H1 (cell line): ENCODE results near the gene PSAP. TPM values are rescaled to one million over a fixed set of nuclear protein-coding genes. Genes with fewer than 3 reads are reported as not detected.

Experiments used
- CTCF ChIA-PET: fragments of 300-600 bp; sonication (Branson Sonifier 250); formaldehyde crosslinking; loops from one replicate; lab custom pipeline; 2021; ENCODE audit not compliant: partially characterized antibody; lab: Charles Lee
- POLR2A ChIA-PET: fragments of 300-600 bp; sonication (Branson Sonifier 250); formaldehyde crosslinking; loops from one replicate; lab custom pipeline; 2021; ENCODE audit warnings: inconsistent platforms; ENCODE audit not compliant: partially characterized antibody; lab: Charles Lee
- DNase-seq, 2 experiments: peaks; one replicate each; pipeline versions ENCODE4 v3.0.0 to v3.0.0-alpha.2; 2010 to 2022; ENCODE audit warnings: low spot score in 2 of 2, low read depth in 1 of 2, mixed read lengths in 1 of 2
- FAIRE-seq: peaks from 2 replicates; lab custom pipeline; 2011; peaks lifted over from hg19 to GRCh38; lab: Jason Lieb, UNC
- H2AFZ ChIP-seq: 2 replicates; pipeline ENCODE4 v1.8.1; 2012; ENCODE audit warnings: low read length, inconsistent platforms
- H2AK5ac ChIP-seq: 2 replicates; pipeline ENCODE4 v1.6.1; 2013; ENCODE audit warnings: low read depth, low read length
- H2BK120ac ChIP-seq: replicated peaks from 2 replicates; pipeline ENCODE3; 2013; ENCODE audit warnings: low read depth, low read length, inconsistent platforms
- H2BK12ac ChIP-seq: 2 replicates; pipeline ENCODE4 v1.6.1; 2013; ENCODE audit warnings: low read depth, low read length
- H2BK15ac ChIP-seq: 2 replicates; pipeline ENCODE4 v1.6.1; 2013; ENCODE audit warnings: low read length
- H2BK20ac ChIP-seq: 2 replicates; pipeline ENCODE4 v1.6.1; 2013; ENCODE audit warnings: low read length
- H2BK5ac ChIP-seq: 2 replicates; pipeline ENCODE4 v1.6.1; 2013; ENCODE audit warnings: low read depth, low read length
- H3K14ac ChIP-seq: 2 replicates; pipeline ENCODE4 v1.6.1; 2013; ENCODE audit warnings: inconsistent platforms; ENCODE audit not compliant: insufficient read length
- H3K18ac ChIP-seq: 2 replicates; pipeline ENCODE4 v1.6.1; 2013; ENCODE audit warnings: low read length; ENCODE audit errors: extremely low read depth
- H3K23ac ChIP-seq: 2 replicates; pipeline ENCODE4 v1.6.1; 2013; ENCODE audit warnings: inconsistent platforms; ENCODE audit not compliant: insufficient read length
- H3K23me2 ChIP-seq: 2 replicates; pipeline ENCODE4 v1.6.1; 2013; ENCODE audit warnings: low read depth, low read length
- H3K27ac ChIP-seq: 2 replicates; pipeline ENCODE4 v1.6.1; 2011; ENCODE audit warnings: low read depth, low read length, inconsistent platforms
- H3K27me3 ChIP-seq, 4 experiments: replicated peaks in 1 of 4; 1 replicate in 1 of 4; 2 replicates in 3 of 4; pipeline versions ENCODE4 v1.6.1 to v1.8.1; 2011 to 2013; ENCODE audit warnings: low read length in 3 of 4, mild to moderate bottlenecking in 3 of 4, inconsistent platforms in 2 of 4, mixed read lengths in 2 of 4, moderate library complexity in 1 of 4; ENCODE audit not compliant: control insufficient read depth in 3 of 4, insufficient read depth in 3 of 4; ENCODE audit errors: extremely low read depth in 1 of 4
- H3K36me3 ChIP-seq, 4 experiments: 2 replicates each; pipeline versions ENCODE4 v1.6.1 to v1.8.1; 2011 to 2013; ENCODE audit warnings: mild to moderate bottlenecking in 4 of 4, low read length in 3 of 4, moderate library complexity in 2 of 4, control low read depth in 1 of 4, inconsistent platforms in 1 of 4; ENCODE audit not compliant: insufficient read depth in 4 of 4, control insufficient read depth in 2 of 4
- H3K4ac ChIP-seq: replicated peaks from 2 replicates; pipeline ENCODE3; 2013; ENCODE audit warnings: low read length, low read depth, mixed read lengths, inconsistent platforms; ENCODE audit not compliant: insufficient read length
- H3K4me1 ChIP-seq, 4 experiments: replicated peaks in 1 of 4; 1 replicate in 1 of 4; 2 replicates in 3 of 4; pipeline versions ENCODE4 v1.6.1 to v1.8.1; 2011 to 2013; ENCODE audit warnings: low read length in 3 of 4, inconsistent platforms in 2 of 4, mixed read lengths in 1 of 4; ENCODE audit not compliant: insufficient read depth in 4 of 4, control insufficient read depth in 3 of 4
- H3K4me2 ChIP-seq, 2 experiments: 2 replicates each; pipeline versions ENCODE4 v1.6.1 to v1.8.1; 2011 to 2013; ENCODE audit warnings: low read depth in 2 of 2, low read length in 2 of 2, control low read depth in 1 of 2, inconsistent platforms in 1 of 2, mild to moderate bottlenecking in 1 of 2; ENCODE audit not compliant: insufficient read depth in 1 of 2
- H3K4me3 ChIP-seq, 4 experiments: fragments of 200-600, 300-600 bp in 1 of 4; sonication (generic), shearing (Covaris generic), sonication (Bioruptor Twin) in 1 of 4; 2 replicates each; pipeline versions ENCODE4 v1.5.1 to v1.8.1; 2011 to 2016; ENCODE audit warnings: low read length in 4 of 4, low read depth in 3 of 4, control low read depth in 2 of 4, inconsistent platforms in 2 of 4, mild to moderate bottlenecking in 2 of 4, mixed read lengths in 1 of 4, moderate library complexity in 1 of 4; ENCODE audit not compliant: insufficient read depth in 2 of 4; ENCODE audit errors: extremely low read depth in 1 of 4
- H3K56ac ChIP-seq: replicated peaks from 2 replicates; pipeline ENCODE3; 2013; ENCODE audit warnings: low read depth, mild to moderate bottlenecking, mixed read lengths, low read length, inconsistent platforms; ENCODE audit not compliant: insufficient read length
- H3K79me1 ChIP-seq: 2 replicates; pipeline ENCODE4 v1.6.1; 2013; ENCODE audit warnings: low read depth, low read length, control low read depth
- H3K79me2 ChIP-seq, 2 experiments: 2 replicates each; pipeline versions ENCODE4 v1.6.1 to v1.8.1; 2012 to 2013; ENCODE audit warnings: low read length in 2 of 2, mild to moderate bottlenecking in 2 of 2, inconsistent platforms in 1 of 2; ENCODE audit not compliant: insufficient read depth in 2 of 2, control insufficient read depth in 1 of 2
- H3K9ac ChIP-seq, 4 experiments: replicated peaks in 1 of 4; 1 replicate in 1 of 4; 2 replicates in 3 of 4; pipeline versions ENCODE4 v1.6.1 to v1.8.1; 2011 to 2013; ENCODE audit warnings: low read depth in 3 of 4, low read length in 3 of 4, control low read depth in 2 of 4, mild to moderate bottlenecking in 2 of 4, moderate library complexity in 2 of 4, inconsistent platforms in 1 of 4; ENCODE audit errors: extremely low read depth in 1 of 4
- H3K9me3 ChIP-seq, 2 experiments: 2 replicates each; pipeline versions ENCODE4 v1.6.1 to v1.8.1; 2012 to 2013; ENCODE audit warnings: mild to moderate bottlenecking in 2 of 2, moderate library complexity in 2 of 2, control low read depth in 1 of 2, inconsistent platforms in 1 of 2, low read depth in 1 of 2, low read length in 1 of 2, mixed read lengths in 1 of 2; ENCODE audit not compliant: insufficient read depth in 2 of 2
- H4K20me1 ChIP-seq, 2 experiments: replicated peaks in 1 of 2; 2 replicates each; pipeline versions ENCODE3 to v1.8.1; 2011 to 2013; ENCODE audit warnings: inconsistent platforms in 2 of 2, low read length in 2 of 2, mild to moderate bottlenecking in 1 of 2; ENCODE audit not compliant: insufficient read depth in 2 of 2, control insufficient read depth in 1 of 2
- H4K5ac ChIP-seq: 2 replicates; pipeline ENCODE4 v1.6.1; 2013; ENCODE audit warnings: low read length, low read depth, mixed read lengths, inconsistent platforms; ENCODE audit not compliant: insufficient read length
- H4K8ac ChIP-seq: 2 replicates; pipeline ENCODE4 v1.8.0; 2013; ENCODE audit warnings: mild to moderate bottlenecking, moderate library complexity, low read length, inconsistent platforms; ENCODE audit not compliant: insufficient read depth; ENCODE audit errors: extremely low read depth
- H4K91ac ChIP-seq: replicated peaks from 2 replicates; pipeline ENCODE3; 2013; ENCODE audit warnings: low read length, mixed read lengths, inconsistent platforms; ENCODE audit not compliant: insufficient read length
- EGR1 ChIP-seq: IDR thresholded peaks from 2 replicates; pipeline ENCODE4 v1.6.1; 2011; ENCODE audit warnings: low read depth, low read length, borderline replicate concordance
- JUN ChIP-seq: IDR thresholded peaks from 2 replicates; pipeline ENCODE4 v1.6.1; 2011; ENCODE audit warnings: low read depth, mild to moderate bottlenecking, improper control_type of control experiment, low read length
- JUND ChIP-seq: IDR thresholded peaks from 2 replicates; pipeline ENCODE4 v1.6.1; 2011; ENCODE audit warnings: mild to moderate bottlenecking, improper control_type of control experiment, low read length
- KDM4A ChIP-seq: IDR thresholded peaks from one replicate; pipeline ENCODE4 v1.7.1; 2012; ENCODE audit warnings: low read depth, mild to moderate bottlenecking, moderate library complexity, low read length, inconsistent platforms; ENCODE audit not compliant: severe bottlenecking
- KDM5A ChIP-seq: fragments of 200-600 bp; IDR thresholded peaks from 2 replicates; pipeline ENCODE4 v1.7.1; 2012; ENCODE audit warnings: mild to moderate bottlenecking, low read length, inconsistent platforms, mixed read lengths
- MAFK ChIP-seq: IDR thresholded peaks from 2 replicates; pipeline ENCODE4 v1.6.1; 2012; ENCODE audit warnings: low read depth, mild to moderate bottlenecking, improper control_type of control experiment, low read length
- MAX ChIP-seq: IDR thresholded peaks from 2 replicates; pipeline ENCODE4 v1.6.1; 2012; ENCODE audit warnings: inconsistent platforms
- POLR2AphosphoS5 ChIP-seq: IDR thresholded peaks from 2 replicates; pipeline ENCODE4 v1.6.1; 2011; ENCODE audit warnings: low read depth, low read length
- RAD21 ChIP-seq, 2 experiments: IDR thresholded peaks in 1 of 2; conservative IDR thresholded peaks in 1 of 2; 2 replicates each; pipeline ENCODE4 v1.6.1; 2011; ENCODE audit warnings: low read depth in 2 of 2, low read length in 2 of 2, improper control_type of control experiment in 1 of 2, inconsistent platforms in 1 of 2, mild to moderate bottlenecking in 1 of 2, moderate library complexity in 1 of 2
- RFX5 ChIP-seq: IDR thresholded peaks from 2 replicates; pipeline ENCODE4 v1.6.1; 2011; ENCODE audit warnings: low read depth, low read length, improper control_type of control experiment, borderline replicate concordance
- SIN3A ChIP-seq, 2 experiments: IDR thresholded peaks in 1 of 2; conservative IDR thresholded peaks in 1 of 2; 2 replicates each; pipeline ENCODE4 v1.6.1; 2011 to 2012; ENCODE audit warnings: low read length in 2 of 2, improper control_type of control experiment in 1 of 2, low read depth in 1 of 2, mild to moderate bottlenecking in 1 of 2
- TEAD4 ChIP-seq: IDR thresholded peaks from 2 replicates; pipeline ENCODE4 v1.6.1; 2012; ENCODE audit warnings: low read depth, low read length, inconsistent platforms, mixed read lengths
- YY1 ChIP-seq: IDR thresholded peaks from 2 replicates; pipeline ENCODE4 v1.6.1; 2011; ENCODE audit warnings: low read depth, mild to moderate bottlenecking, low read length
- ZNF274 ChIP-seq: IDR thresholded peaks from 2 replicates; pipeline ENCODE4 v1.7.0; 2012; ENCODE audit warnings: low read length, borderline replicate concordance; ENCODE audit errors: extremely low read depth
- whole genome bisulfite sequencing, 2 experiments: shearing (Covaris generic) in 1 of 2; methylation state at CpG; one replicate each; pipeline versions ENCODE4 v1.1.6 to v1.1.7; 2013 to 2015; ENCODE audit warnings: low lambda C conversion rate in 2 of 2, mixed read lengths in 2 of 2, inconsistent platforms in 1 of 2, low coverage in 1 of 2, missing lambda C conversion rate in 1 of 2; ENCODE audit not compliant: insufficient replicate concordance in 2 of 2, insufficient coverage in 1 of 2, insufficient read length in 1 of 2; ENCODE audit errors: extremely low coverage in 1 of 2, missing lambda C conversion rate in 1 of 2; 5-methylcytosine and 5-hydroxymethylcytosine counted together
- polyA plus RNA-seq, 7 experiments: library from polyadenylated mRNA; depleted of rRNA in 3 of 7; stranded (reverse) in 5 of 7; unstranded in 2 of 7; fragments of >200 nt in 5 of 7; fragments of 200-250 nt in 2 of 7; gene quantifications; 1 replicate in 5 of 7; 2 replicates in 1 of 7; 4 replicates in 1 of 7; pipeline versions ENCODE4 v1.2.1 to v1.2.3, GENCODE V29; 2011 to 2013; ENCODE audit warnings: missing spikeins in 2 of 7, mixed read lengths in 2 of 7
- total RNA-seq: library from RNA; stranded (reverse); fragmentation: NEBNext Ultra II Directional; extraction: Animal tissue kit (Norgen Biotek cat#: 25700); gene quantifications from 2 replicates; pipeline ENCODE4 v1.2.1, GENCODE V29; 2021

Gene PSAP
- total and polyA plus RNA-seq, 2 of the 8 experiments (the other 6 are each of a cell fraction or from before 2014, with no cell fraction given), result 386 to 504 TPM

GRCh38 chr10:71816421-71816851, 34.6 kb downstream of the PSAP start:
- Histone ChIP-seq H2AK5ac (no peak overlapping the region), H3K4me2 (no peak overlapping the region), H2BK12ac (no peak overlapping the region), H3K9ac (no peak overlapping the region), H3K14ac (no peak overlapping the region), H3K4me1 (peaks cover 0 to 3% (median 0%) of the 10 kb centered on the region in 4 experiments; a peak in 1 of 7 replicates), H3K79me1 (no peaks in the 10 kb centered on the region), H2BK5ac (no peak overlapping the region), H2BK15ac (no peak overlapping the region), H3K23ac (no peak overlapping the region), H4K8ac (no peak overlapping the region), H2AFZ (no peak overlapping the region), H4K20me1 (peaks cover 4 to 8% of the 10 kb centered on the region in 2 experiments), H3K18ac (no peak overlapping the region), H3K79me2 (no peaks in the 10 kb centered on the region), H3K36me3 (peaks cover 28 to 63% (median 55%) of the 10 kb centered on the region in 4 experiments), H3K27ac (no peak overlapping the region), H3K4me3 (no peak overlapping the region), H3K4ac (no peak overlapping the region), H4K91ac (no peak overlapping the region), H3K56ac (no peak overlapping the region), H2BK120ac (no peak overlapping the region), H3K23me2 (no peaks in the 10 kb centered on the region), H4K5ac (no peak overlapping the region), H3K9me3 (no peaks in the 10 kb centered on the region), H3K27me3 (no peaks in the 10 kb centered on the region), H2BK20ac (no peak overlapping the region)
- WGBS, 2 experiments, result 97% methylated on average over 12 of the region's 12 CpGs; no CpG with 5 or more reads in 1 of the 2 experiments
- ChIA-PET POLR2A (interaction anchor here (2.9 kb wide), 1 partner anchor 11 kb away, joined by 10 read pairs; no protein-coding TSS in a partner anchor), CTCF (interaction anchor here (0.5 to 4.0 kb wide), 9 partner anchors 10 to 86 kb away, joined by 3 to 23 read pairs (median 4); no protein-coding TSS in a partner anchor)
- DNase-seq (no peak), FAIRE-seq (no peak)
- no peak for TF ChIP-seq RAD21 (IDR thresholded peaks at IDR 0.05 in 1 of 2, conservative IDR thresholded peaks at IDR 0.05 in 1 of 2; ENCODE audit: low read depth in 2 of 2, low read length in 2 of 2)
- no peak for TF ChIP-seq POLR2AphosphoS5
- TF ChIP-seq KDM5A, result no peak
- no peak for TF ChIP-seq MAX
- TF ChIP-seq TEAD4, result no peak
- no peak for TF ChIP-seq YY1
- no peak for TF ChIP-seq SIN3A (conservative IDR thresholded peaks at IDR 0.05 in 1 of 2, IDR thresholded peaks at IDR 0.05 in 1 of 2; ENCODE audit: low read depth in 1 of 2, low read length in 2 of 2)
- no peak for TF ChIP-seq MAFK
- no peak for TF ChIP-seq KDM4A
- no peak for TF ChIP-seq JUND
- no peak for TF ChIP-seq JUN
- TF ChIP-seq RFX5, result no peak
- no peak for TF ChIP-seq ZNF274
- no peak for TF ChIP-seq EGR1
